Measurements from ENCODE around the gene MBNL1.

GRCh38 chr3:152264378-152264777 is 4.4 kb upstream of the MBNL1 start:
- TF ChIP-seq, protein P1, sequence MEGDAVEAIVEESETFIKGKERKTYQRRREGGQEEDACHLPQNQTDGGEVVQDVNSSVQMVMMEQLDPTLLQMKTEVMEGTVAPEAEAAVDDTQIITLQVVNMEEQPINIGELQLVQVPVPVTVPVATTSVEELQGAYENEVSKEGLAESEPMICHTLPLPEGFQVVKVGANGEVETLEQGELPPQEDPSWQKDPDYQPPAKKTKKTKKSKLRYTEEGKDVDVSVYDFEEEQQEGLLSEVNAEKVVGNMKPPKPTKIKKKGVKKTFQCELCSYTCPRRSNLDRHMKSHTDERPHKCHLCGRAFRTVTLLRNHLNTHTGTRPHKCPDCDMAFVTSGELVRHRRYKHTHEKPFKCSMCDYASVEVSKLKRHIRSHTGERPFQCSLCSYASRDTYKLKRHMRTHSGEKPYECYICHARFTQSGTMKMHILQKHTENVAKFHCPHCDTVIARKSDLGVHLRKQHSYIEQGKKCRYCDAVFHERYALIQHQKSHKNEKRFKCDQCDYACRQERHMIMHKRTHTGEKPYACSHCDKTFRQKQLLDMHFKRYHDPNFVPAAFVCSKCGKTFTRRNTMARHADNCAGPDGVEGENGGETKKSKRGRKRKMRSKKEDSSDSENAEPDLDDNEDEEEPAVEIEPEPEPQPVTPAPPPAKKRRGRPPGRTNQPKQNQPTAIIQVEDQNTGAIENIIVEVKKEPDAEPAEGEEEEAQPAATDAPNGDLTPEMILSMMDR (IDR thresholded peaks at IDR 0.05) = no peak
- TF ChIP-seq POLR2A (IDR thresholded peaks at IDR 0.05) (no peak), EP300 (IDR thresholded peaks at IDR 0.05) (no peak)

Measured in tibial nerve (tissue), 4 donors.